Fibroblast of villous mesenchyme (primary cell): ENCODE results near the gene TMEM250. TPM values are rescaled to one million over a fixed set of nuclear protein-coding genes. Genes with fewer than 3 reads are reported as not detected.

ENCODE experiments used
- DNase-seq: peaks from one replicate; pipeline ENCODE4 v3.0.0-alpha.2; 2010; ENCODE audit warnings: low read depth
- H3K4me3 ChIP-seq: 2 replicates; pipeline ENCODE4 v1.5.1; 2011; ENCODE audit warnings: low read depth, mild to moderate bottlenecking, low read length
- total RNA-seq: library from RNA; depleted of rRNA; stranded (reverse); fragments of >200 nt; gene quantifications from 2 replicates; pipeline ENCODE4 v1.2.3, GENCODE V29; 2012
- TF ChIP-seq, protein P1 (sequence below): IDR thresholded peaks from 2 replicates; pipeline ENCODE4 v1.5.1; 2012; ENCODE audit warnings: low read depth, mild to moderate bottlenecking, low read length; ENCODE audit not compliant: insufficient read depth

TMEM250 gene
- total RNA-seq, 1 donor = 39.7 TPM

DNA sequence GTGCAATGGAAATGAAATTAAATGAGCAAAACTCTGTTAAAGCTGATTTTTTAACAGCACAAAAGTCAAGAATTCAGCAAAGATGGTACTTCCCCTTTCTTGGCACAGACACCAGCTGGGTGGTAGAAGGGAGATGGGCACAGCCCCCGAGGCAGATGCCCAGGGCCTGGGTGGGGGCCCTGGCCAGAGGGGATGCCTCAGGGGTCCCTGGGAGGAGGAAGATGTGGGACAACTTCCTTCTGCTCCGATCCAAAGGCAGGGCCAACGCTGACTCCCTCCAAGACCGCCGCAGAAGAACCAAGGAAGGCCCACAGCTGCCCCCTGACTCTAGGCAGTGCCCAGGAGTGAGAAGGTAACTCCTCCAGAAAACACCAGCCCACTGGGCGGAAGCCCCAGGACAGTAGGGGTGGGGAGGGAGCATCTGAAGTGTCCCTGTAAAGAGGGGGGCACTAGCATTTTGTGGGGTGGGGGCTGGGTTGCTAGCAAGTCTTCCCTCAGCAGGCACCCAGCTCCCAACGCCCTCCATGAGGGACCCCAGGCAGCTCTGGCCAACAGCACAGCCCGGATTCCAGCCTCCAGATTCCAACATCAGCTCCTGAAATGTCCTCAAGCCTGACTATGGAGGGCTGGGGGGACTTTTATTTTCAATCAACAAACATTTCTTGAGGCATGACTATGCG lies 28.5 kb downstream of the TMEM250 start:
- no peak overlapping the region for H3K4me3 ChIP-seq
- TF ChIP-seq, protein P1, sequence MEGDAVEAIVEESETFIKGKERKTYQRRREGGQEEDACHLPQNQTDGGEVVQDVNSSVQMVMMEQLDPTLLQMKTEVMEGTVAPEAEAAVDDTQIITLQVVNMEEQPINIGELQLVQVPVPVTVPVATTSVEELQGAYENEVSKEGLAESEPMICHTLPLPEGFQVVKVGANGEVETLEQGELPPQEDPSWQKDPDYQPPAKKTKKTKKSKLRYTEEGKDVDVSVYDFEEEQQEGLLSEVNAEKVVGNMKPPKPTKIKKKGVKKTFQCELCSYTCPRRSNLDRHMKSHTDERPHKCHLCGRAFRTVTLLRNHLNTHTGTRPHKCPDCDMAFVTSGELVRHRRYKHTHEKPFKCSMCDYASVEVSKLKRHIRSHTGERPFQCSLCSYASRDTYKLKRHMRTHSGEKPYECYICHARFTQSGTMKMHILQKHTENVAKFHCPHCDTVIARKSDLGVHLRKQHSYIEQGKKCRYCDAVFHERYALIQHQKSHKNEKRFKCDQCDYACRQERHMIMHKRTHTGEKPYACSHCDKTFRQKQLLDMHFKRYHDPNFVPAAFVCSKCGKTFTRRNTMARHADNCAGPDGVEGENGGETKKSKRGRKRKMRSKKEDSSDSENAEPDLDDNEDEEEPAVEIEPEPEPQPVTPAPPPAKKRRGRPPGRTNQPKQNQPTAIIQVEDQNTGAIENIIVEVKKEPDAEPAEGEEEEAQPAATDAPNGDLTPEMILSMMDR = no peak
- DNase-seq = no peak

GRCh38 chr9:136089697-136090045 lies 29.0 kb downstream of the TMEM250 start:
- no peak overlapping the region for H3K4me3 ChIP-seq
- DNase-seq = peak; percentile 52
- TF ChIP-seq, protein P1 = peak; percentile 53

- DNase-seq = peak; percentile 27
Observed at GRCh38 chr9:136088939-136089696, 29.6 kb downstream of the TMEM250 start.

GRCh38 chr9:136088481-136088938 lies 30.2 kb downstream of the TMEM250 start:
- TF ChIP-seq, protein P1 = no peak
- DNase-seq = no peak
- no peak overlapping the region for H3K4me3 ChIP-seq

More at GRCh38 chr9:136088939-136089696, 29.6 kb downstream of the TMEM250 start:
- no peak overlapping the region for H3K4me3 ChIP-seq
- TF ChIP-seq, protein P1 = no peak

GRCh38 chr9:136087741-136088480 lies 30.8 kb downstream of the TMEM250 start:
- DNase-seq = no peak
- TF ChIP-seq, protein P1 = no peak
- H3K4me3 ChIP-seq = no peak overlapping the region

DNA sequence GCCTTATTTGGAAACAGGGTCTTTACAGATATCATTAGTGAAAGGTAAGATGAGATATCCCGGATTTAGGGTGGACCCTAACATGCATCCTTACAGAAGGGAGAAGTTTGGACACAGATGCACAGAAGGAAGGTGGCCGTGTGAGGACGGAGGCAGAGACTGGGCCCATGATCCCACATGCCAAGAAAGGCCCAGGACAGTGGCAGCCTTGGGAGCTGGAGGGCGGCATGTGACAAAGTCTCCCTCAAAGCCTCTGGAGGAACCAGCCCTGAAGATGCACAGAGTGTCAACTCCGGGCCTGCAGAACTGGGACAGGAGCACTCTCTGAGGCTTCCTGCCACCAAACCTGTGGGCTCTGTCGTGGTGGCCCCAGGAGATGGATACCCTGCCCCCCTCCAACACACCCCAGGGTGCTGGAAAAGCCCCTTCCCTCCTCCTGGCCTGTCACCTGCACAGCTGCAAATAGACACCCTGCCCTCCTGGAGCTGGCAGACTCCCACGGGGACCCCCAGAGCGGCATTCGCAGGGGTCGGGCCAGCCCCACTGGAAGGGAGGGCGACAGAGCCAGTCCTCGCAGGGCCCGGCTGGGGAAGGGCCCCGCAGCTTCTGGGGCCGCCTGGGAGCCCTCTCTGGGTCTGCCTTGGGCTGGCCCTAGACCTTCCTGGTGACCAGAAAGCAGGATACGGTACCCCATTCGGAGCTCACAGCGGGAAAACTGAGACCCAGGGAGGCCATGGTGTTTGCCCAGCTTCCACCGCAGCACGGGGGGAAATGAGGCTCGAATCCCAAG lies 31.5 kb downstream of the TMEM250 start:
- DNase-seq = no peak
- H3K4me3 ChIP-seq = no peak overlapping the region
- TF ChIP-seq, protein P1 = no peak
